NCI-H82 treated with DMSO at 0.1 percent for 48 hours (cell line): ENCODE results near the gene SLC35A3.
"Not testable (repeated sequence)": the region's sequence is repeated elsewhere in the genome, so short reads cannot be mapped to it uniquely, and the experiment has no call there.

Experiments
- DNase-seq: peaks from one replicate; lab custom pipeline; 2025; ENCODE audit not compliant: unreplicated experiment; lab: John Stamatoyannopoulos, UW

The SLC35A3 gene

DNA sequence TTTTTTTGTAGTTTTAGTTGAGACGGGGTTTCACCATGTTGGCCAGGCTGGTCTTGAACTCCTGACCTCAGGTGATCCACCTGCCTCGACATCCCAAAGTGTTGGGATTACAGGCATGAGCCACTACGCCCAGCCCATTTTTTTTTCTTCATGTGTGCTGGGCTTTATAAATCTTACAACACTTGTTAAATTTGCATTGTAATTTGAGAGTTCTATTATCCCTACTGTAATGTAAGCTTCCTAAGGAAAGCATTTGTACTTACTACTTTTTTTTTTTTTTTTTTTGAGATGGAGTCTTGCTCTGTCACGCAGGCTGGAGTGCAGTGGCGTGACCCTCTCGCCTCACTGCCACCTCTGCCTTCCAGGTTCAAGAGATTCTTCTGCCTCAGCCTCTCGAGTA is 2.3 kb downstream of the SLC35A3 start:
- not testable (repeated sequence) for DNase-seq

DNA sequence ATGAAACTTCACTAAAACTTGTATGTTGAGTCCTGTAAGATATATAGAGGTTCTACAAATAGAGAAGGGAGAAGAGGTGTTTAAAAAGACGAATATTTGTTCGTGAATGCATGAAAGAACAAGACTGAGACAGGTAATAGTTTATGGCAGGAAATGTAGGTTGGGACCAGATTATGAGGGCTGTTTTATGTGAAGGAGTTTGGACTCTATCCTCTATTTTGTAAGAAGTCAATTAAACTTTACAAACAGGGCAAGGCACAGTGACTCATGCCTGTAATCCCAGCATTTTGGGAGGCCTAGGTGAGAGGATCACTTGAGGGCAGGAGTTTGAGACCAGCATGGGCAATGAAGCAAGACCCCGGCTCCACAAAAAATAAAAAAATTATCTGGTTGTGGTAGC is 5.7 kb downstream of the SLC35A3 start:
- DNase-seq = no peak

DNA sequence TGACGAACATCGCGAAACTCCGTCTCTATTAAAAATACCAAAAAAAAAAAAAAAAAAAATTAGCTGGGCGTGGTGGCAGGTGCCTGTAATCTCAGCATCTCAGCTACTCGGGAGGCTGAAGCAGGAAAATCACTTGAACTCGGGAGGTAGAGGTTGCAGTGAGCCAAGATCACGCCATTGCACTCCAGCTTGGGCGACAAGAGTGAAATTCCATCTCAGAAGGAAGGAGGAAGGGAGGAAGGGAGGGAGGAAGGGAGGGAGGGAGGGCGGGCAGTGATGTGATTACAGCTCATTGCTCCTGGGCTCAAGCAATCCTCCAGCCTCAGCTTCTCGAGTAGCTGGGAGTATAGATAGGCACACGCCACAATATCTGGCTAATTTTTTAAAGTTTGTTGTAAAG is 7.5 kb downstream of the SLC35A3 start:
- DNase-seq = not testable (repeated sequence)

DNA sequence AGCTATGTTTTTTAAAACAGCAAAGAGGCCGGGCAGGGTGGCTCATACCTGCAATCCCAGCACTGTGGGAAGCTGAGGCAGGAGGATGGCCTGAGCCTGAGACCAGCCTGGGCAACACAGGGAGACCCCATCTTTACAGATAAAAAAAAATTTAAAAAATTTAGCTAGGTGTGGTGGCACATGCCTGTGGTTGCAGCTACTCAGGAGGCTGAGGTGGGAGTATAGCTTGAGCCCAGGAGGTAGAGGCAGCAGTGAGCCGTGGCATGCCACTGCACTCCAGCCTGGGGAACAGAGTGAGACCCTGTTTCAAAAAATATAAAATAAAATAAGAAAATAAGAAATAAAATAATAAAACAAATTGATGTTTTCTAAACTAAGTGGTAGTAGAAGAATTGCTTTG is 8.4 kb downstream of the SLC35A3 start:
- DNase-seq = no peak

DNA sequence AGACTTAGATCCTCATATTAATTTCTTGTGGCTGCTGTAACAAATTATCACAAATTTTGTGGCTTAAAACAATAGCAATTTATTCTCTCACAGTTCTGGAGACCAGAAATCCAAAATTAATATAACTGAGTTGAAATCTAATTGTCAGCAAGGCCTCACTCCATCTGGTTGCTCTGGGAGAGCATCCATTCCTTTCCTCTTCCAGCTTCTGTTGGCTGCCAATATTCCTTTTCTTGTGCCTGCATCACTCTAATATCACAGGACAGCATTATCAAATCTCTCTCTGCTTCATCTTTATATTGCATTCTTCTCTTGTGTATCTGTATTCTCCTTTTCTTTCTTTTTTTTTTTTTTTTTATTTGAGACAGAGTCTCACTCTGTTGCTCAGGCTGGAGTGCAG is 9.3 kb downstream of the SLC35A3 start:
- DNase-seq = no peak

DNA sequence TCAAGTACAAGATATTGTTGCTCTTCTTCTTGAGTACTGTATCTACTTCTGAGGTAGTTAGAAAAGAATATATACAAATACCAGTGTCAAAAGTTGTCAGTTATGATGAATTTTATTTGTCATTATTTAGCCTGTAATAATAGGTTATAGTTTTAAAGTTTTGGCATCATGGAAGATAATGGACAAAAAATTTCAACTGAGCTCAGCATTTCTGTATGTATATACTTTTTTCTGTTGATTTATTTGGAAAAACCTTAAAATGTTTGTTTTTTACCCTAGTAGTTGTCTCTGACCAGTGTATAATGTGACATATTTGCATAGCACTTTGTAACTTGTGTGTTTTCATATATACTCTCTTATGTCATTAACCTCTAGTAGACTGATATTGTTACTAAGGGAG is 11.1 kb downstream of the SLC35A3 start:
- DNase-seq = no peak

DNA sequence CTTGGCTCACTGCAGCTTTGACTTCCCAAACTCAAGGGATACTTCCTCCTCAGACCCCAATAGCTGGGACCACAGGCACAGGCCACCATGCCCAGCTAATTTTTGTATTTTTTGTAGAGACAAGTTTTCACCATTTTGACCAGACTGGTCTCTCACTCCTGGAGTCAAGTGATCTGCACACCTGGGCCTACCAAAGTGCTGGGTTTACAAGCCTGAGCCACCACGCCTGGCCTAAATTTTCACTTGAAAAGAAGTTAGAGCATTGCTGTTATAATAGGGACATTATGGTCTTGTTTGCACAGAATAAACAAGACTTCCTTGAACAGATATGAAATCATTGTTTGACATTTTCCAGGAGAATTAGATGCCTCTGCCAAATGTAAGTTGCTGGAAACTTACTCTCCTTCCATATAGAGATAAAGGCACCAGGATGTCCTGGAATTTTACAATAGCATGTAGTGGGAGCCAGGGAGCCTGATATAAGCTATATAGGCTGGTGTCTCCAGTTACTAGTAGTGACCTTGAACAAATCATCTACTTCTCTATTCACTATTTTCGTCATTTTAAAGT is 16.9 kb downstream of the SLC35A3 start:
- no peak for DNase-seq

DNA sequence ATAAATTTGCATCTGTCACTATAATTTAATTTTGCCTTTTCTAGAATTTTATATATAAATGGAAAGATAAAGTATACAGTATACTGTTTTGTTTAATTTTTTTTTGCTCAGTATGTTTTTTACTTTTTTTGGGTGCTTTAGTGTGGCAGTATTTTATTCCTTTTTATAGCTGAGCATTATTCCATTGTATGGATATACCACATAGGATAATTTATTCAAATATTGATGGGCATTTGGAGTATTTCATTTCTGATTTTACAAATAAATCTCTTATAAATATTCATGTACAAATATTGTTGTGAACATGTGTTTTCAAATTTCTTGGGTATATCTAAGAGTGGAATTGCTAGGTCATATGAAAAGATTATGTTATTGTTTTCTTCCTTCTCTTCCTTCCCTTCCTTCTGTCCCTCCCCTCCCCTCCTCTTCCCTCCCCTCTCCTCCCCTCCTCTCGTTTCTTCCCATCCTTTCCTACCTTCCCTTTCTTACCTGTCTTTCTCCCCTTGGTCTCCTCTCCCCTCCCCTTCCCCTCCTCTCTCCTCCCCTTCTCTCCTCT is 18.5 kb downstream of the SLC35A3 start:
- DNase-seq = no peak

DNA sequence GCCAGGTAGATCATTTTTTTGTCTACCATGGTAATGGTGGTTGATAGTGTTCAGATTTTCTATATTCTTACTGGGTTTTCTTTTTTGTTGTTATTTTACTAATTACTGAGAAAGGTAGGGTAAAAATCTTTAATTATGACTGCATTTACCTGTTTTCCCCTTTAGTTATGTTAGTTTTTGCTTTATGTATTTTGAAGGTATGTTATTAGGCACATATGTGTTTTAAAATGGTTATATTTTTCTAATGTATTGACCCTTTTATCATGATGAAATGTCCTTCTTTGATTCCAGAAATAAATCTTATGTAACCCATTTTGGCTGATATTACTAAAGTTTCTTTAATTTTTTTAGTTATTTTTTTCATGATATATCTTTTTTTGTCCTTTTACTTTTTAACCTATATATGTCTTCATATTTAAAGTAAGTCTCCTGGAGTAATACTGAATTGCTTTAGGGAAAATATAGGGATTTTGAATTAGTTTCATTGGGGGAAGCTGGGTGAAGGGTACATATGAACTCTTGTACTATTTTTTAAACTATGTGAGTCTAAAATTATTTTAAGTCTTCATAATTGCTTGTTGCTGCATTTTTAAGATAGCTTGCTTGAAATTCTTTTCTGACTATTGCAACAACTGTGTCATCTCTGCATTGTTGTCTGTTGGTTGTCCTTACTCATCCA is 22.4 kb downstream of the SLC35A3 start:
- DNase-seq = no peak

DNA sequence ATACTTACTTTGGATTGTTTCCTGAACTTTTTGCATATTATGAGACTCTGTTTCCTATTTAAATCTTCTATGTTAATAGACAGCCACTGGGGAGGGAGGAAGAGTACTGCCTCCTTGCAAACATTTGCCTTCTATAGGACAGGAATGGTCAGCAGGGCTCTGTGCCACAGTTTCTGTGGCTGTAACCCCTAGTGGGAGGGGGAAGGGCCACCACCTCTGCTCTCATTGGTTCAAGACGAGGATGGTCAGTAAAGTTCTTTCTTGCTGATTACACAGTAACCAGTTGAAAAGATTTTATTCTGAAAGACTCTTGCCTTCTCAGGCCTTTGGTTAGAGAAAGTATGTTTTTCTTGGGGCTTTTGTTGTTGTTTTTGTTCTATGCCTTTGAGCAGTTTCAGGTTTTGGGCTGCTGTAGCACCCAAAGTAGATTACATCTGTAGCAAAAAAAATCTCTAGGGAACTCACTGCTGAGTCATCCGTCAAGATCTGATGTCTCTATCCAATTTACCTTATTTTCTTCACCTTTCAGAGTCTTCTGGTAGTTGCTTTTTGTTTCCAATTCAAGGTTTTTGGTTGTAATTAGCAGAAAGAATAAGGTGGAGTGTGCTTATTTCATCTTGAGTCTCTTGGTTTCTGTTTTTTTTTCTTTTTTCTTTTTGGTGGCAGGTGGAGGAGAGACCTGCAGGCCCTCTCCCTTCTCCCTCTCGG is 23.1 kb downstream of the SLC35A3 start:
- no peak for DNase-seq

DNA sequence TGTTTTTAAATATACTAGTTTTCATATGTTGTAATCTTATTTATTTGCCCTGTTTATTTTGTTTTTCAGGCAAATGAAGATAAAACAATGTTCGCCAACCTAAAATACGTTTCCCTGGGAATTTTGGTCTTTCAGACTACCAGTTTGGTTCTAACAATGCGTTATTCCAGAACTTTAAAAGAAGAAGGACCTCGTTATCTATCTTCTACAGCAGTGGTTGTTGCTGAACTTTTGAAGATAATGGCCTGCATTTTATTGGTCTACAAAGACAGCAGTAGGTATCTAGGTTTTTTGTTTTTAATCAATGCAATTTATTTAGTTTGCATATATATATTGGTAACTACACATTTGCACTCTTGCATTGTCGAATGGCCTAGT is 23.7 kb downstream of the SLC35A3 start:
- DNase-seq = no peak

DNA sequence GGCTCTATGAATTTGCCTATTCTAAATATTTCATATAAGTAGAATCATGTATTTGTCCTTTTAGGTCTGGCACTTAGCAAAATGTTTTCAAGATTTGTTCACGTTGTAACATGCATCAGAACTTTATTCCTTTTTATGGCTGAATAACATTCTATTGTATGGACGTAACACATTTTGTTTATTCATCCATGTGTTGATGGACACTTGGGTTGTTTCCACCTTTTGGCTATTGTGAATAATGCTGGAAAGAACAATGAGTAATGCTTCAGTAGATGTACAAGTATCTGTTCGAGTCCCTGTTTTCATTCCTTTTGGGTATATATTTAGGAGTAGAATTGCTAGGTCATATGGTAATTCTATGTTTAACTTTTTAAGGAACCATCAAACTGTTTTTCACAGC is 24.7 kb downstream of the SLC35A3 start:
- no peak for DNase-seq

DNA sequence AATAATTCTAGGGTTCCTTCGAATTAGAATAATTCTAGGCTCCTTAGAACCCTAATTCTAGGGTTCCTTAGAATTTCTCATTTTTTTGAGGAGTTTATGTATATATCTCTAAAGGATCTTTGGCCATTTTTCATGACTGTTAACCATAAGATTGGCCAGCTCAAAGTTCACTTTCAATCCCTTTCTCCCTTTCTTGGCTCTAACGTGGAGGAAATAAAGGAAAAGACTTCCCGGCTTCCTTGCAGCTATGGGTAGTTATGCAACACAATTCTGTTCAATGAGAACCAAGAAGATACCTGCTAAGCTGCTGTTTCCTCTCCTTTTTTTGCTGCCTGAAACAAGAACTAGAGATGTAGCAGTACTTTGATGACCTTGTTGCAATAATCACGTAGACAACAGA is 27.2 kb downstream of the SLC35A3 start:
- DNase-seq = no peak

DNA sequence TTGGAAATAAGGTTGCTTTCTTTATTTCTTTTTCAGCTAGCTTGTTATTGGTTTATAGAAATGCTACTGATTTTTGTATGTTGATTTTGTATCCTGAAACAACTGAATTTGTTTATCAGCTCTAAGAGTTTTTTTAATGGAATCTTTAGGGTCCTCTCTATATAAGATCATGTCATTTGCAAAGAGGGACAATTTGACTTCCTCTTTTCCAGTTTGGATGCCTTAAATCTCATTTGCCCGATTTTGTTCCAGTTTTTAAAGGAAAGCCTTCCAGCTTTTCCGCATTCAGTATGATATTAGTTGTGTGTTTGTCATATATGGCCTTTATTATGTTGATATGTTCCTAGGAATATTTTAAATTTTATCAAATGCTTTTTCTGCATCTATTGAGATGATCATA is 31.7 kb downstream of the SLC35A3 start:
- DNase-seq = no peak

DNA sequence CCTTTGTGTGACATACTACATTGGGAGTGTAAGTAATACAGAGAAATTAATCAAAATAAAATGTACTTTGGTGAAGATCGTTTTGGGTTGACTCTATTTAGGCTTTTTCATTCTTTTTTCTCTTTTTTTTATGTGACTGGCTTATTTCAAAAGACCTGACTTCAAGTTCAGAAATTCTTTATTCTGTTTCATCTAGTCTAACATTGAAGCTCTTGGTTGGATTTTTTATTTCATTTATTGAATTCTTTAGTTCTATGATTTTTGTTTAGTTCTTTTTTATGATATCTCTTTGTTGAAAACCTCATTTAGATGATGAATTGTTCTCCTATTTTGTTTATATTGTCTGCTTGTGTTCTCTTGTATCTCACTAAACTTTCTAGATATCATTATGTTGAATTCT is 35.6 kb downstream of the SLC35A3 start:
- DNase-seq = no peak

DNA sequence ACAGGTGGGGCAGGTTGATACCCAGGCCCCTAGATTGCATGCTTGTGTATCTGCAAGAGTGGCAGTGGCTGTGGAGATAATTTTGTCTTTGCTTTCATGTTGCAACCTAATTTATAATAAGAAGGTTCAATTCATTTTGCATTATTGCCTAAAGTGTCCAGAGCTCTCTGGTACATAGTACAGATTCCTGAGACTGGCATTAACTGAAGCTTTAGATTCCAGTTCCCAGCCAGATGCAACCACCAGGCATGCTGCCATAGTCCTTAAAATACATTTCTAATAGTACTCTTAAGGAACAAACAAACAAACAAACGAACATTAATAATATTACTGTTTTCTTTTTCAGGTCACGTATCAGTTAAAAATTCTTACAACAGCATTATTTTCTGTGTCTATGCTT is 36.9 kb downstream of the SLC35A3 start:
- no peak for DNase-seq

DNA sequence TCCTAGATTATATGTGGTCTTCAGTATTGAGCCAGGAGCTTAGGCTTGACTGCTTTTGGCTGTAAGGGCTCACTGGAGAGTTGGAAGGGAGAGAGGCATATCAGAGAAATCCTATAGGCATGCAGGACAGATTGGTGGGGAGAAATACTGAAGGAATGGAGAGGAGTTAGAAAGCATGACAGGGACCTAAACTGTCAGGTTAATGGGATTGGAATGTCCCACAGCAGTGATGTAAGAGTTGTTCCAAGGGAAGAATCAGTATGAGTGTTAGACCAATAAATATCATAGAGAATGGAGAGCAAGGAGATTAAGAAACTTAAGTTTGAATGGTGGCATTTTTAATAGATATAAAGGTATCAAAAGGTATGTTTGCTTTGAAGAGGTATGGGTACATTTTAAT is 39.7 kb downstream of the SLC35A3 start:
- no peak for DNase-seq

DNA sequence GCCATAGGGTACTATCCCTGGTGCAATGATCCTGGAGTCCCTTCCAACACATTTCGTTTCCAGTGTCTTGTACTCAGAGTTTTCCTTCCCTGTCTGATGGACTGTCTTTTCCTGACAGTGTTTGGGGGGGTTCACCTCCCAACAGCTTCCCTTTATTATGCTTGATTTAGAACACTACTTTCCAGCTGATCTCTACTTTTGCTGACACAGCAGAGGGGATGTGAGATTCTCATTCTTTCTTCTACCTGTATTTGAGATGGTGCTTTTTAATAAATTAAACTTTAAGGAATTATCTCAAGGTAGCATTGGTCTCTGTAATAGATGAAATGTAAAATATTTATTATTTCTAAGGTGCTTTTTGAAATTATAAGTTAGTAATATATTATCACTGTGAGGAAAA is 41.0 kb downstream of the SLC35A3 start:
- DNase-seq = no peak

DNA sequence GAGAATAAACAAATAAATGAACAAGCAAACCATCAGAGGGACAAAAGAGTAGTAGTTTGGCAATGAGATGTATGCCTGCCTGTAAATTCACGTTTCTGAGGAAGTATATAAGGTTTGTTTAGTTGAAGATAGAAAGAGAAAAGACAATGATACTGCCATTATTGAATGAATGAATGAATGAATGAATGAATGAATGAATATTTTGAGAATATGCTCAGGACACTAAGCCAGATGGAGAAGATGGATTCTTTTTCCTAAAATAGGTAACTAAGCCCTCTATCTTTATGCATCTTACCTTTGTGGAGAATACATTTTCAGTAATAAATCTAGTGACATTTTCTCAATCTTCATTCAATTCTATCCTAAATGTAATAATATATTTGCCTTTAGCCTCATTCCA is 49.4 kb downstream of the SLC35A3 start:
- DNase-seq = no peak

DNA sequence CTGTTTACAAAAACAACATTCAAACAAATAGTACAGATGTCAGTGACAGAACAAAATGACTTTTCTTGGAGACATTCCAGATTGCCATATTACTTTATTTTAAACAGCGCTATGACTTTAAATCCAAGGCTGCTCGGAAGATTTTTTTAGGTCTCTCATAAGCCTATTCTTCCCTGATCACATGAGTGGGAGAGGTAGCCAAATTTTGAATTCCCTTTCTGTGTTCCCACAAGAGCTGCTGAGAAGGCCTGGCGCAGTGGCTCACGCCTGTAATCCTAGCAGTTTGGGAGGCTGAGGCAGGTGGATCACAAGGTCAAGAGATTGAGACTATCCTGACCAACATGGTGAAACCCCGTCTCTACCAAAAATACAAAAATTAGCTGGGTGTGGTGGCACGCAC is 53.7 kb downstream of the SLC35A3 start:
- DNase-seq = no peak

DNA sequence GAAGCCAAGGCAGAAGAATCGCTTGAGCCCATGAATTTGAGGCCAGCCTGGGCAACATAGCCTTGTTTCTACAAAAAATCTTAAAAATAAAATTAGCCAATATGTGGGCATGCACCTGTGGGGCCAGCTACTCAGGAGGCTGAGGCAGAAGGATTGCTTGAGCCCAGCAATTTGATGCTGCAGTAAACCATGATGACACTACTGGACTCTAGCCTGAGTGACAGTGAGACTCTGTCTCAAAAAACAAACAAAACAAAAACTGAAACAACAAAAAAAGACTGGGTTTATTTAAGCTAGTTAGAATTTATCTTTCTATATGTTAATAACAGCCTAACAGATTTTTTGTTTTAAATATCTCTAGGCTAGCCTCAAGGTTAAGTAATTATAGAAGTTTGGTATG is 57.4 kb downstream of the SLC35A3 start:
- DNase-seq = no peak

DNA sequence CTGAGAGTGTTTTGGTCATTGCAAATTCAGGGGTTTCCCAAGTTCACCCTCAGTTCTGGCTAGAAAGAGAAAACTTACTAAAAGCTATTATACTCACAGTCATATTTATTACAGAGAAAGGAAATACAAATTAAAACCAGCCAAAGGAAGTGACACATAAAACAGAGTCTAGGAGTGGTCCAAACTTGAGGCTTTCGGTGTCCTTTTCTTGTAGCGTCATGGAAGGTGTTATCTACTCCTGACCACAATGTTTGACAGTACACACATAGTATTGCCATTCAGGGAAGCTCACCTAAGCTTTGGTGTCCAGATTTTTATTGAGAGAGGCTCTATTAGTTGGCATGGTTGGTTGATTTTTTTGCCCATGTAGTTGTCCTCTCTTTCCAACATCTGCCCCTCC is 59.0 kb downstream of the SLC35A3 start:
- DNase-seq = no peak
